ENCODE data around the gene GAN. TPM values are rescaled to one million over a fixed set of nuclear protein-coding genes. Genes with fewer than 3 reads are reported as not detected.

Gene GAN
- total and polyA plus RNA-seq, 2 donors (not counting 1 experiment from before 2014, with no cell fraction given), result 0.79 to 6.9 TPM

DNA sequence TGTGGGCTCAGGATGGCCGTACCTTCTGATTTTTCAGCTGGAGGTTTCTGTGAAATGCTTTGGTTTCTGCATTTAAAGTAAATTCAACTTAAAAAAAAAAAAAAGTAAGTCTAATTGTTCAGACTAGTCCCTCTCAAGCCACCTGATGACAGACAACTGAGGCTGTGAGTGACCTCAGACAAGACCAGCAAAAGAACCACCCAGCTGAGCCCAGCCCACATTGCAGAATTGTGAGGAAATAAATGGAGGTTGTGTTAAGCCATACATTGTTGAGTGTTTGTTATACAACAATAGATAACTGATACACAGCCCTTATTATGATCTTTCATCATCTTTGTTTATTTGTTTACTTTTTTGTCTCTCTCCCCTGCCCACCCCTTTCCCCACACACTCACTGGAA lies 85.1 kb downstream of the GAN start:
- WGBS (ENCODE audit: insufficient coverage), result no CpG with 5 or more reads among the region's 1 CpG
- Histone ChIP-seq H2AFZ (ENCODE audit: insufficient read depth, low read depth, low read length, poor library complexity, severe bottlenecking) (no peak overlapping the region), H3K27me3 (replicated peaks in 1 of 4; ENCODE audit: control extremely low read depth in 1 of 4, control insufficient read depth in 3 of 4, insufficient read depth in 4 of 4, low read length in 3 of 4) (peaks cover 0 to 7% (median 0%) of the 10 kb centered on the region in 4 experiments), H3K79me2 (ENCODE audit: control insufficient read depth, insufficient read depth, low read length) (peaks cover 8% of the 10 kb centered on the region), H3K9me3 (ENCODE audit: control extremely low read depth in 1 of 3, control insufficient read depth in 2 of 3, insufficient read depth in 1 of 3, low read length in 2 of 3) (peaks cover 0 to 4% (median 0%) of the 10 kb centered on the region in 3 donors), H3K4me3 (ENCODE audit: control extremely low read depth in 1 of 5, extremely low read depth in 1 of 5, insufficient read depth in 1 of 5, low read depth in 2 of 5, low read length in 4 of 5) (no peak overlapping the region), H4K20me1 (ENCODE audit: control insufficient read depth, insufficient read depth, low read length, poor library complexity, severe bottlenecking) (no peaks in the 10 kb centered on the region), H3K4me2 (replicated peaks; ENCODE audit: low read depth, low read length, poor library complexity, severe bottlenecking) (no peak overlapping the region), H3K27ac (ENCODE audit: low read length in 2 of 2) (no peak overlapping the region), H3K36me3 (replicated peaks in 1 of 2; ENCODE audit: control extremely low read depth in 1 of 2, control insufficient read depth in 1 of 2, extremely low read depth in 1 of 2, insufficient read depth in 2 of 2, low read length in 1 of 2) (no peaks in the 10 kb centered on the region), H3K4me1 (ENCODE audit: control insufficient read depth in 2 of 2, insufficient read depth in 2 of 2, low read length in 2 of 2) (peaks cover 0 to 9% of the 10 kb centered on the region in 2 donors), H3K9ac (ENCODE audit: low read length) (no peak overlapping the region)
- DNase-seq (no peak), ATAC-seq (ENCODE audit: low read depth) (no peak)
- Mint-ChIP-seq H3K4me1 (peaks cover 4% of the 10 kb centered on the region), H3K27ac (no peak overlapping the region), H3K4me3 (no peak overlapping the region), H3K9me3 (ENCODE audit: insufficient read depth) (no peaks in the 10 kb centered on the region), H3K27me3 (no peaks in the 10 kb centered on the region)
- ChIA-PET POLR2A (interaction anchor here (0.6 kb wide), 2 partner anchors 323 to 497 kb away, joined by 3 to 4 read pairs; partner anchors contain the start of gene C16orf46), CTCF (interaction anchor here (0.7 to 2.3 kb wide), 10 partner anchors 14 to 486 kb away, joined by 3 to 12 read pairs (median 4); no protein-coding TSS in a partner anchor)
- intact Hi-C loops (cut with micrococcal nuclease), result loop anchor here (5.0 kb wide), 2 partner anchors 42 to 102 kb away; partner anchors contain the start of gene CMIP
- no peak for TF ChIP-seq EZH2 (IDR thresholded peaks at IDR 0.05; ENCODE audit: borderline replicate concordance, insufficient read depth, low read depth, low read length, poor library complexity, severe bottlenecking)
- TF ChIP-seq, protein P1, sequence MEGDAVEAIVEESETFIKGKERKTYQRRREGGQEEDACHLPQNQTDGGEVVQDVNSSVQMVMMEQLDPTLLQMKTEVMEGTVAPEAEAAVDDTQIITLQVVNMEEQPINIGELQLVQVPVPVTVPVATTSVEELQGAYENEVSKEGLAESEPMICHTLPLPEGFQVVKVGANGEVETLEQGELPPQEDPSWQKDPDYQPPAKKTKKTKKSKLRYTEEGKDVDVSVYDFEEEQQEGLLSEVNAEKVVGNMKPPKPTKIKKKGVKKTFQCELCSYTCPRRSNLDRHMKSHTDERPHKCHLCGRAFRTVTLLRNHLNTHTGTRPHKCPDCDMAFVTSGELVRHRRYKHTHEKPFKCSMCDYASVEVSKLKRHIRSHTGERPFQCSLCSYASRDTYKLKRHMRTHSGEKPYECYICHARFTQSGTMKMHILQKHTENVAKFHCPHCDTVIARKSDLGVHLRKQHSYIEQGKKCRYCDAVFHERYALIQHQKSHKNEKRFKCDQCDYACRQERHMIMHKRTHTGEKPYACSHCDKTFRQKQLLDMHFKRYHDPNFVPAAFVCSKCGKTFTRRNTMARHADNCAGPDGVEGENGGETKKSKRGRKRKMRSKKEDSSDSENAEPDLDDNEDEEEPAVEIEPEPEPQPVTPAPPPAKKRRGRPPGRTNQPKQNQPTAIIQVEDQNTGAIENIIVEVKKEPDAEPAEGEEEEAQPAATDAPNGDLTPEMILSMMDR (IDR thresholded peaks at IDR 0.05), result no peak
